ENCODE results near the gene CCDC134. TPM values are rescaled to one million over a fixed set of nuclear protein-coding genes. Genes with fewer than 3 reads are reported as not detected.

The CCDC134 gene
- total RNA-seq, 4 donors from 2014 or later, result 6.5 to 9.6 (median 8.2) TPM

DNA sequence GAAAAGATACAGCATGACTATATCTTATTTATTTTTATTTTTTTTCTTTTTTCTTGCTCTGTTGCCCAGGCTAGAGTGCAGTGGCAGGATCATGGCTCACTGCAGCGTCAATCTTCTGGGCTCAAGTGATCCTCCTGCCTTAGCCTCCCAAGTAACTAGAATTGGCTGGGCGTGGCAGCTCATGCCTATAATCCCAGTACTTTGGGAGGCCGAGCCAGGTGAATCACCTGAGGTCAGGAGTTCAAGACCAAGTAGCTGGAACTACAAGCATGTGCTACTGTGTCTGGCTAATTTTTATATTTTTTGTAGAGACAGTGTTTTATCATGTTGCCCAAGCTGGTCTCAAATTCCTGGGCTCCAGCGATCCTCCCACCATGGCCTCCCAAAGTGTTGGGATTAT, 28.3 kb upstream of the CCDC134 start:
- DNase-seq (ENCODE audit: low spot score in 2 of 2), result no peak
- 92 to 93% methylated on average over 4 of the region's 4 CpGs for WGBS, 2 donors
- Histone ChIP-seq H3K27ac (no peak overlapping the region), H3K9me3 (no peaks in the 10 kb centered on the region), H3K4me1 (no peaks in the 10 kb centered on the region), H3K4me3 (no peak overlapping the region), H3K36me3 (no peaks in the 10 kb centered on the region), H3K27me3 (no peaks in the 10 kb centered on the region)
- TF ChIP-seq POLR2A (IDR thresholded peaks at IDR 0.05) (no peak), EP300 (IDR thresholded peaks at IDR 0.05) (no peak)
- TF ChIP-seq, protein P1, sequence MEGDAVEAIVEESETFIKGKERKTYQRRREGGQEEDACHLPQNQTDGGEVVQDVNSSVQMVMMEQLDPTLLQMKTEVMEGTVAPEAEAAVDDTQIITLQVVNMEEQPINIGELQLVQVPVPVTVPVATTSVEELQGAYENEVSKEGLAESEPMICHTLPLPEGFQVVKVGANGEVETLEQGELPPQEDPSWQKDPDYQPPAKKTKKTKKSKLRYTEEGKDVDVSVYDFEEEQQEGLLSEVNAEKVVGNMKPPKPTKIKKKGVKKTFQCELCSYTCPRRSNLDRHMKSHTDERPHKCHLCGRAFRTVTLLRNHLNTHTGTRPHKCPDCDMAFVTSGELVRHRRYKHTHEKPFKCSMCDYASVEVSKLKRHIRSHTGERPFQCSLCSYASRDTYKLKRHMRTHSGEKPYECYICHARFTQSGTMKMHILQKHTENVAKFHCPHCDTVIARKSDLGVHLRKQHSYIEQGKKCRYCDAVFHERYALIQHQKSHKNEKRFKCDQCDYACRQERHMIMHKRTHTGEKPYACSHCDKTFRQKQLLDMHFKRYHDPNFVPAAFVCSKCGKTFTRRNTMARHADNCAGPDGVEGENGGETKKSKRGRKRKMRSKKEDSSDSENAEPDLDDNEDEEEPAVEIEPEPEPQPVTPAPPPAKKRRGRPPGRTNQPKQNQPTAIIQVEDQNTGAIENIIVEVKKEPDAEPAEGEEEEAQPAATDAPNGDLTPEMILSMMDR (IDR thresholded peaks at IDR 0.05), result no peak

DNA sequence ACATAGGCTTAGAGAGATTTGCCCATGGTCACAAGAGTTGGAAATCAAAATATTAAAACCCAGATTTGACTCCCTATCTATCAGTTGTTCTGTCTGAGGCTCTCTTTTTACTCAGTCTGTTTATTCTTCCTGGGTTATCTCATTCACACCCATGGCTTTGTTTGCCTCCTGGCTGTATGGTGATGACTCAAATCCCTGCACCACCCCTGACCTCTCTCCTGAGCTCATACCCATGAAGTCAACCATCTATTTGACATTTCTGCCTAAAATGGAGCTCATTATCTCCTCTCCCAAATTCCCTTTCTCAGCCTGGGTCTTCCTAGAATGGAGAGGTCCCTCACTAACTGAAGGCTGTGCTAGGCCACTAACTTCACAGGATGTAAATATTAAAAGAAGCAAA, 27.8 kb upstream of the CCDC134 start:
- Histone ChIP-seq H3K4me1 (no peaks in the 10 kb centered on the region), H3K9me3 (no peaks in the 10 kb centered on the region), H3K27me3 (no peaks in the 10 kb centered on the region), H3K4me3 (no peak overlapping the region), H3K36me3 (no peaks in the 10 kb centered on the region), H3K27ac (no peak overlapping the region)
- TF ChIP-seq, protein P1 (IDR thresholded peaks at IDR 0.05), result no peak
- no peak for TF ChIP-seq POLR2A (IDR thresholded peaks at IDR 0.05)
- no peak for TF ChIP-seq EP300 (IDR thresholded peaks at IDR 0.05)
- no peak for DNase-seq (ENCODE audit: low spot score in 2 of 2)

DNA sequence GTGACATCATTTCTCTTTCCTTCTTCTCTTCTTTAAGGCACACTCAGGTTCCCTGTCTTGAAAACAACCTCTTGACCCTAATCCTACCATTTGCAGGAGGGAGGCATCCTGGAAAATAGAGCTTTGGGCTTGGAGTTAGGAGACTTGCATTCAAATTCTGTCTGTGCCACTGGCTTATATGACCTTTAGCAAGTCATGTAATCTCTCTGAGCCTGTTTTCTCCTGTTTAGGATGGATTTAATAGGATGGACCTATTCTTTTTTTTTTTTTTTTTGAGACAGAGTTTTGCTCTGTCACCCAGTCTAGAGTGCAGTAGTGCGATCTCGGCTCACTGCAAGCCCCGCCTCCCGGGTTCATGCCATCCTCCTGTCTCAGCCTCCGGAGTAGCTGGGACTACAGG, 25.1 kb upstream of the CCDC134 start:
- Histone ChIP-seq H3K9me3 (no peaks in the 10 kb centered on the region), H3K27me3 (no peaks in the 10 kb centered on the region), H3K4me3 (no peak overlapping the region), H3K27ac (no peak overlapping the region), H3K36me3 (no peaks in the 10 kb centered on the region), H3K4me1 (no peaks in the 10 kb centered on the region)
- TF ChIP-seq EP300 (IDR thresholded peaks at IDR 0.05) (no peak), POLR2A (IDR thresholded peaks at IDR 0.05) (no peak)
- TF ChIP-seq, protein P1 (IDR thresholded peaks at IDR 0.05), result no peak
- 88 to 91% methylated on average over 5 of the region's 5 CpGs for WGBS, 2 donors
- DNase-seq (ENCODE audit: low spot score in 2 of 2), result no peak

DNA sequence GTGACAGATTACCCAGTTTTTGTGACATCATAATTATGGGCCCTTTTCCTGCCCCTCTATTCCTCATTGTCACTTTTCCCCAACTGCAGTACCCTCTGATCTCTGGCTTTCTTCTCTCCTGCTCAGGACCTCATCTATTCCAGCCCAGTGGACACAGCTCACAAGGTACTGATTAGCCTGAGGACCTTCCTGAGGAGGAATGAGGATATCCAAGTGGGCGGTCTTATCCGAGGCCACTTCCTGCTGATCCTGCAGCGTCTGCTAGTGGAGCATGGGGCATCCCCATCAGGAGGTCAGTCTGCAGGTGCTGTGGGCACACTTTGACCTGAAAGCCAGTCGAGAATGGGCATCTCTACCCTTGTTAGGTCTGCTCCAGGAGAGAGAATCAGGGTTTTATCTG, 24.5 kb upstream of the CCDC134 start:
- Histone ChIP-seq H3K36me3 (no peaks in the 10 kb centered on the region), H3K27ac (no peak overlapping the region), H3K9me3 (no peaks in the 10 kb centered on the region), H3K4me1 (peaks cover 0 to 3% (median 0%) of the 10 kb centered on the region in 4 donors), H3K4me3 (no peak overlapping the region), H3K27me3 (no peaks in the 10 kb centered on the region)
- TF ChIP-seq POLR2A (IDR thresholded peaks at IDR 0.05) (no peak), EP300 (IDR thresholded peaks at IDR 0.05) (no peak)
- TF ChIP-seq, protein P1 (IDR thresholded peaks at IDR 0.05), result no peak
- 51 to 54% methylated on average over 4 of the region's 4 CpGs for WGBS, 2 donors
- DNase-seq (ENCODE audit: low spot score in 2 of 2), result no peak

DNA sequence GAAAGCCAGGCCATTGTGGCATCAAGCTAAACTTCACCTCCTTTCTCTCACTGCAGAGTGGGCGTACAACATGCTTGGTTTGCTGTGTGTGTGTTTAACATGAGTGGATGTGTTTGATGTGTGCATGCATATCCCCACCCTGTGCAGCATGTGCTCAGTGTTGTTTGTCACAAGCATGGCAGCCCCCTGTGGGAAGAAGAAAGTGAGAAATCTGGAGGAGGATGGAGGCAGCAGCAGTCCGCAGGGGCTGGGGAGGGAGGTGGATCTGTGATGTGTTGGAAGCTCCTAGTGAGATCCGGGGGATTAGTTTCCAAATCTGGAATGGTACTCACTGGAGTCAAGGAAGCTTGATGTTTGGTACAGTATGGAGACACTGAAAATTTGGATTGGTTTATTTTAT, 24.1 kb upstream of the CCDC134 start:
- no peak for DNase-seq (ENCODE audit: low spot score in 2 of 2)
- peaks cover 0 to 4% (median 0%) of the 10 kb centered on the region in 4 donors for H3K4me1 ChIP-seq
- no peak overlapping the region for H3K27ac ChIP-seq
- H3K4me3 ChIP-seq, result no peak overlapping the region
- WGBS, 2 donors, result 78 to 81% methylated on average over 3 of the region's 3 CpGs
- H3K9me3 ChIP-seq, result no peaks in the 10 kb centered on the region
- H3K27me3 ChIP-seq, result no peaks in the 10 kb centered on the region
- H3K36me3 ChIP-seq, result no peaks in the 10 kb centered on the region
- TF ChIP-seq EP300 (IDR thresholded peaks at IDR 0.05) (no peak), POLR2A (IDR thresholded peaks at IDR 0.05) (no peak)
- TF ChIP-seq, protein P1 (IDR thresholded peaks at IDR 0.05), result no peak

Data from tibial nerve (tissue), 4 donors.